8988T (cell line): ENCODE data around the gene BMP5.
"Not testable (repeated sequence)": the region's sequence is repeated elsewhere in the genome, so short reads cannot be mapped to it uniquely, and the experiment has no call there.

Source experiments
- DNase-seq: peaks from one replicate; pipeline ENCODE4 v3.0.0; 2011

Gene BMP5

DNA sequence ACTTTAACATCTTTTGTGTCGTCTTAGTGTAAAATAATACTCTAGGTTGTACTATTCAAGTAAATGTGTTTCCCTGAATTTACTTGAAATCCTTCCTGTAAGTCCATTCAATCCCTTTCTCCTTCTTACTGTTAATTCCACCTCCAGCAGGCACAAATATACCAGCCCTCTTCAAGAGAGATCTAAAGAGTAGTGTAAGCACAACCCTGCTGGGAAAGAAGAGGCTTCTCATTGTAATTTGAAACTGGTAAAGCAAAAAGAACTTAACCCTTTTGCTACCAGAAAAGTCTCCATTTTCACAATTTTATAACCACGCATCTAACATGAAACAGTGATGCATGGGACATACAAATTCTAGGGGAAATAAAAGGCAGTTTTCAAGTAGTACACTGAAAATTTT, at the start of gene BMP5:
Gene BMP5, minus strand, starts transcription at position 191 of the 400 bp plus-strand sequence. CDS start 725 bp downstream, outside the sequence.
- no peak for DNase-seq

DNA sequence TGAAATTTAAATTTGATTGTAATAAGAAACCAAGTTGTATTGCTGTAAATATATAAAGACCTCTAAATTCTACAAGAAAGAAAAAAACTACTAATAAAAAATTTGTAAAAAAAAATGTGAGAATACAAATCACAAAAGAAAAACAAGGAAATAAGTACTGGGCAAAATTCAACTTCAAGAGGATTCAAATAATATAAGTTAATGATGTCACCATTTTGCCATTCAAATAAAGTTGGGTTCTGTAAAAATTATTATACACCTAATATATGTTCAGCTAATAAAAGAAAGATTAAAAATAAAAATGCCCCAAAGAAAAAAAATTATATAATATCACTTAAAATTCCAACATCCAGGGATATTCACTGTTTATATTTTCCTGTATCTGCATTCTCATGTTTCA, 47.0 kb upstream of the BMP5 start:
- no peak for DNase-seq

DNA sequence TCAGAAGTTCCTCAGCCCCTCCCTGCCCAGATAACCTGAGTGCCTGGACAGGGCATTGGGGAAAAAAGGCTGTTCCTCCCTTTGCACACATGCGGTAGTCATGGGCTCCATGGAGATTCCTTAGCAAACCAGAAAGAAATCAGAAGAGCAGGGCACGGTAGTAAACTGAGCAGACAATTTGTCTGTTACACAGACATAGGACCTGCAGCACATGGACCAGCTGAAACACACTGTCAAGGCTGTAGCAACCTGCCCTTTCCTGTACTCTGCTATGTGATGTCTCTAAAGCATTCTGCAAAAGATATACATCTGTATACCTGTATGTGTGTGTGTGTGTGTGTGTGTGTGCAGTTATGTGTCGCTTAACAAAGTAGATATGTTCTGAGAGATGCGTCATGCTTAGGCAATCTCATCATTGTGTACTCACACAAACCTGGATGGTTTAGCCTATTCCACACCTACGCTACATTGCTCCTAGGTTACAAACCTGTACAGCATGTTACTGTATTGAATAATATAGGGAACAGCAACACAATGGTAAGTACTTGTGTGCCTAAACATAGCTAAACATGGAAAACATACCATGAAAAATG, 44.4 kb upstream of the BMP5 start:
- DNase-seq, result no peak

- DNase-seq, result no peak
Observed at GRCh38 chr6:55918639-55919038, 43.2 kb upstream of the BMP5 start.

DNA sequence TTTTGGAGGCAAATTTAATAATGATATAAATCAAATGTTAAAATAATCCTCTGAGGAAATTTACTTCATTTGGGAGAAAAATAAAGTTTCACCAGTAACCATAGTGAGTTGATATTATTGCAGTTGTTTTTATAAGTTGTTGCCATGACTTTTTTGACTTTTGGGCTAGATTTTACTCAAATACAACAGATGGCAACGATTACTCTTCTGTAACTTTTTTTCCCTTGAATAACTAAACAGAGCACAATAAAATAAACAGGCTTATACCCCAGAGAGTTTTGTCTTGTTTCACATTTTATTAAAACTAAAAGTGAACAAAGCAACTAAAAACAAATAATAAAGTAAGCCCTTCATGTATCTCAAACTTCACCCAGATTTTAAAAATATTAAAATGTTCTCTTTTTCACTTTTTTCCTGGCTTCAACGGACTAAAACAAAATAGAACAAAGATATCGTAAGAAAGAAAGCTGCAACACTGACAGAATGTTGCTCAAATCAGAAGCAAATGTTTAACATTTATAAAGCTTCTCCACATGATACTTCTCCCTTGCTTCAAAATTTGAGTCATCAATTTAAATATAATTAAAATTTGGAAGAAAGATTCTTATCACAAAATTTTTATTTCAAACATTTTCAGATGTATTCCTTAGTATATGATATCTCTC, 42.5 kb upstream of the BMP5 start:
- no peak for DNase-seq

- DNase-seq, result no peak
Observed at GRCh38 chr6:55916188-55916587, 40.8 kb upstream of the BMP5 start.

GRCh38 chr6:55913228-55914195, 38.1 kb upstream of the BMP5 start:
- no peak for DNase-seq

DNA sequence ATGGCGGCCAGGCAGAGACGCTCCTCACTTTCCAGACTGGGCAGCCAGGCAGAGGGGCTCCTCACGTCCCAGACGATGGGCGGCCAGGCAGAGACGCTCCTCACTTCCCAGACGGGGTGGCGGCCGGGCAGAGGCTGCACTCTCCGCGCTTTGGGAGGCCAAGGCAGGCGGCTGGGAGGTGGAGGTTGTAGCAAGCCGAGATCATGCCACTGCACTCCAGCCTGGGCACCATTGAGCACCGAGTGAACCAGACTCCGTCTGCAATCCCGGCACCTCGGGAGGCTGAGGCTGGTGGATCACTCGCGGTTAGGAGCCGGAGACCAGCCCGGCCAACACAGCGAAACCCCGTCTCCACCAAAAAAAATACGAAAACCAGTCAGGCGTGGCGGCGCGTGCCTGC, 35.1 kb upstream of the BMP5 start:
- not testable (repeated sequence) for DNase-seq

- DNase-seq, result not testable (repeated sequence)
Observed at GRCh38 chr6:55909911-55910310, 34.5 kb upstream of the BMP5 start.

DNA sequence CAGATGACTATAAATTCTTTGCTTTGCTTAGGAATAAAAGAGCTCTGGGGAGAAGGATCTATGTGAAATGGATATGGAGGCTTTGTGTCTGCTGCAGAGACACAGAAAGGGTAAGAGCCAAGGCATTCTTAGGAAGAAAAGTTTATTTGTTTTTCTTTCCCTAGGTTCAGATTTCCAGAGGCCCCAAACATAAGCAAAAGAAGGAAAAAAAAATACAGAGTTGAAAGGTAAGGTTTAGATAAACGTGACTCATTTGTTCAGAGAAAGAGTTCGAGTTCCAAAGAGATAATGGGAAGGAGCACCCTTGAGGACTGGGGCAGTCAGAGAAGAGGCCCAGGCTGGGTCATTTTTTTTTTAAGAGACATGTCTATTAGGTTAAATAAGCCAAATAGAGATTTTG, 27.4 kb upstream of the BMP5 start:
- DNase-seq, result no peak

DNA sequence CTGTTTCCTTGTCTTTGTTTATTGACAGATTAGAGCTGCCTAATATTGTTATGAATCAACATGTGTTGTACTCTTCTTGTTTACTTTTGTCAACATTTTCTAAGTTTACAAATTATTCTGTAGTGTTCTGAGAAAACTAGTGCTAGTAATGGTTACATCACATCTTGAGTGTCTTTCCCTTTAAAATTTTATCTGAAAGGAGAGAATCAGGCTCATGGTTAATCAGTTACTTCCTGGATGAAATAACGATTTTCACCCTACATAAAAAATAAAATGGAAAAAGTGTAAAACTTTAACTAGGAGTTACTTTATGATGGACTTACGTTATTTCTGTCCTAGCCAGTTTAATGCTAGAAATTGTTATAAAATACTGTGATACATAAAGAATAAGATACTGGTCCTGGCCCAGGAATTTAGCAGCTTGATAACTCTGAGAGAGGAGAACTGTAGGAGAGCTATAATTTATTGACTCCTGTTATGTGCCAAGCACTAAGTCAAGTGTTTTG, 26.4 kb upstream of the BMP5 start:
- no peak for DNase-seq

GRCh38 chr6:55898342-55898741, 23.0 kb upstream of the BMP5 start:
- peak; percentile 18 for DNase-seq

DNA sequence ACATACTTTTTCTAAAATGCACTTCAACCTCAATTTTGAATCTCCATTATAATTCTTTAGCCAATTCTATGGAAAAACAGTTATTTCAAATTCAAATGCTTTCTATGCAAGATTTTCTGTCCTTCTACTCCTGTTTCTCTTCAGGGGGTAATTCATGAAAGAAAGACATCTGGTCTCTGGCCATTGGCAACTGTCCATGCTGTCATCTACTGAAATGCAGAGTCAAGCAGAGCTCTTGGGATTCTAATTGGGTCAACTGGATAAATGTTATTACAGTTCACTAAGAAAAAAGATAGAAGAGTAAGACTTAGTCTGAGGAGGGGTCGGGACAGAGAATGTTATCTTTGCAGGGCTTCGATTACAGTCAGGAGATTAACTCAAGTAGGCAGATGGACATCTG, 22.0 kb upstream of the BMP5 start:
- no peak for DNase-seq

- DNase-seq, result no peak
Observed at GRCh38 chr6:55895972-55896730, 20.8 kb upstream of the BMP5 start.

DNA sequence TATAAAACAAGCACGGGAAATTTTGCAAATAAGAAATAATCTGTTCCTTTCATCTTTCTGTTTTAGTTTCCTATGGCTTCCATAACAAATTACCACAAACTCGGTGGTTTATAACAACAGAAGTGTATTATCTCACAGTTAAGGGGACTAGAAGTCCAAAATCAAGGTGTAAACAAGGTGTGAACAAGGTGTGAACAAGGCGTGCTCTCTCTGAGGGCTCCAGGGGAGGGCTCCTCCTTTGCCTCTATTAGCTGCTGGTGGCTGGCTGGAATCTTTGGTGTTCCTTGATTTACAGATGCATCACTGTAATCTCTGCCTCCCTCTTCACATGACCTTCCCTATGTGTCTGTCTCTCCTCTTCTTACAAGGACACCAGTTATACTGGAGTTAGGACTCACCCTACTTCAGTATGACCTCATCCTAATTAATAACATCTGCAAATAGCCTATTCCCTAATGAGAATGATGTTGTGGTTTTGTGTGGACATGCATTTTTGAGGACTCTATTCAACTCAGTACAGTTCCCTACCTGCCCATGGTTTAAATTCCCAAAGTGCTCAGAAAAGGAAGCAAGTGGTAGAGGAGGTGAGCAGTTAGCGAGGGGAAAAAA, 17.5 kb upstream of the BMP5 start:
- DNase-seq, result no peak

DNA sequence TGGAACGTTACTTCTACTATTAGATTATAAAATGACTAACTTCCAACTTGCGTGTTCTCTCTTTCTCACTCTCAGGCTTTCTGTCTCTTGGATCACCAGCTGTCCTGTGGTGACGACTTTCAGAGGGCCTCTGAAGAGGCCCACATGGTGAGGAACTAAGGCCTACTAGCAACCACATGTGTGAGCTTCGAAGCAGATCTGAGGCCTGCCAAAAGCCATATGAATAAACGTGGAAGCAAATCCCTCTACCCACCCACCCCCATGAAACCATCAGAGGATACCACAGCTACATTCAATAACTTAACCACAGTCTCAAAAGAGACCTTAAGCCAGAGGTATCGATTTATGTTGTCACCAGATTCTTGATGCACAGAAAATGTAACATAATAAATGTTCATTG, 13.5 kb upstream of the BMP5 start:
- no peak for DNase-seq

GRCh38 chr6:55886185-55886836, 10.9 kb upstream of the BMP5 start:
- DNase-seq, result no peak

- no peak for DNase-seq
Observed at GRCh38 chr6:55882718-55883569, 7.6 kb upstream of the BMP5 start.

GRCh38 chr6:55877283-55877682, 1.9 kb upstream of the BMP5 start:
- no peak for DNase-seq

DNA sequence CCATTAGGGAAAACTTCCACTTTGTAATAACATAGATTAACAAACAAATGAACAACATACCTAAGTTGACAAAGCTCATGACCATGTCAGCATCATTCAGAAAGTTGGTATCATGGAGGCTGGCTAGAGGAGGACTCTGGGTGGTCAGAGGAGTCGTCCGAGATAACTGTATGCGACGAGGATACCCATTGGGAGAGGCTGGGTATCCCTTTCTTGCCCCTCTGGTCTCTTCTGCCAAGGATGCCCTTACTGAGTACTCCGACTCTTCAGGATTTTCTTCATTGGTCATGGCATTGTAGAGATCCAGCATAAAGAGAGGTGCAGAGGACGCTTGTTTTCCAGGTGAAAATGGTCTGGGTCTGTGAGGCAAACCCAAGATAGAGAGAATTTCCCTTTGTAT, 1.1 kb downstream of the BMP5 start:
- no peak for DNase-seq

DNA sequence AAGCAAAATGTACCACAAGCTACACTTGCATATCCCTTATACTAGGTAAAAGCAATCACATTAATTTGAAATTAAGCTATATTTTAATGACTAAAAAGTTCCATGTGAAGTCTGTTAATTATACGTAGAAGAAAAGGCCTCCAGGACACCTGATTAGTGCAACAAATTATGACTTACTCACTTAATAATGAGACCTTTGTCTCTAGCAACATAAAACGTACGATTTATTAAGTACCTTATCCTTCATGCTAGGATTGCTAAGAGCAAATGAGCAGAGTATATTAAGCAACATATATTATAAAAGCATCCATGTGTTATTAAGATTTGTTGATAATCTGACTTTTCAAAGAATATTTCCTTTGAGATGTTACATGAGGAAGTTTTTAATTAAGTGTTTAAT, 2.5 kb downstream of the BMP5 start:
- no peak for DNase-seq
